Lower lobe of right lung (tissue), 2 donors: ENCODE data around the gene SYNM. TPM values are rescaled to one million over a fixed set of nuclear protein-coding genes. Genes with fewer than 3 reads are reported as not detected.

Source experiments
- ATAC-seq, 2 donors: fragments of 200-7000 bp; cut with Tn5 transposase; one replicate each; pipeline ENCODE4 v1.9.1; 2020 to 2022; ENCODE audit warnings: mild to moderate bottlenecking in 2 of 2, moderate library complexity in 2 of 2
- DNase-seq: peaks from one replicate; pipeline ENCODE4 v3.0.0-alpha.2; 2020
- H3K27ac ChIP-seq: fragments of 200-600 bp; one replicate; pipeline ENCODE4 v1.8.0; 2022
- H3K27me3 ChIP-seq: fragments of 200-600 bp; one replicate; pipeline ENCODE4 v1.8.0; 2022; ENCODE audit warnings: low read depth
- H3K36me3 ChIP-seq: fragments of 200-600 bp; one replicate; pipeline ENCODE4 v1.8.0; 2022; ENCODE audit warnings: mild to moderate bottlenecking
- H3K4me1 ChIP-seq: fragments of 200-600 bp; one replicate; pipeline ENCODE4 v1.8.0; 2022
- H3K4me3 ChIP-seq: fragments of 200-600 bp; one replicate; pipeline ENCODE4 v1.8.0; 2022; ENCODE audit warnings: mild to moderate bottlenecking
- H3K9me3 ChIP-seq: fragments of 200-600 bp; one replicate; pipeline ENCODE4 v1.8.0; 2022
- intact Hi-C: fragments of 100-400 bp; cut with DNase I; formaldehyde crosslinking; loops from one replicate; pipeline ENCODE4 v1.11.0; 2022
- total RNA-seq: library from RNA; stranded (reverse); fragmentation: NEBNext Ultra II Directional; extraction: Animal tissue kit (Norgen Biotek cat#: 25700); gene quantifications from one replicate; pipeline ENCODE4 v1.2.1, GENCODE V29; 2021
- TF ChIP-seq, protein P1 (sequence below): fragments of 200-600 bp; IDR thresholded peaks from one replicate; pipeline ENCODE4 v1.8.0; 2022; ENCODE audit warnings: antibody characterized with exemption, mild to moderate bottlenecking
- donor health status: DM: no; HTN: yes; CAD: no; lungs with severe emphysema.

Gene SYNM
- total RNA-seq, 1 donor from 2014 or later = 26.8 TPM

DNA sequence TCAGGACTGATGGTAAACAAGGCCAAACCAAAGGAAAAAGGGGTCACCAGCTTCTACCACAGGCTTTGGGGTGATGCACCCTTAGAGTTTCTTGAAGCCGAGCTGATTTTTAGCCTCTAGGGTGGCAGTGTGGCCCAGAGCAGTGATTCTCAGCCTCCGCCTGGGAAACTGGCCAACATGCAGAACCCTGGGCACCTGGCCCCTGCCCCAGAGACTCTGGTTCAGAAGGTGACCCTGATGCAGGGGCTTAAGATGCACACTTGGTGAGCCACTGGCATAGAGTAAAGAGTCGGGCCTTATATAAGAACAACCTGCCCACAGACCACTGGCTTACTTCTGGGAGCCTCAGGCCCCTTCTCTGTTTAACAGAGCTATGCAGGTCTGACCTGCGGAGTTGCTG, 44.5 kb downstream of the SYNM start:
- TF ChIP-seq, protein P1, sequence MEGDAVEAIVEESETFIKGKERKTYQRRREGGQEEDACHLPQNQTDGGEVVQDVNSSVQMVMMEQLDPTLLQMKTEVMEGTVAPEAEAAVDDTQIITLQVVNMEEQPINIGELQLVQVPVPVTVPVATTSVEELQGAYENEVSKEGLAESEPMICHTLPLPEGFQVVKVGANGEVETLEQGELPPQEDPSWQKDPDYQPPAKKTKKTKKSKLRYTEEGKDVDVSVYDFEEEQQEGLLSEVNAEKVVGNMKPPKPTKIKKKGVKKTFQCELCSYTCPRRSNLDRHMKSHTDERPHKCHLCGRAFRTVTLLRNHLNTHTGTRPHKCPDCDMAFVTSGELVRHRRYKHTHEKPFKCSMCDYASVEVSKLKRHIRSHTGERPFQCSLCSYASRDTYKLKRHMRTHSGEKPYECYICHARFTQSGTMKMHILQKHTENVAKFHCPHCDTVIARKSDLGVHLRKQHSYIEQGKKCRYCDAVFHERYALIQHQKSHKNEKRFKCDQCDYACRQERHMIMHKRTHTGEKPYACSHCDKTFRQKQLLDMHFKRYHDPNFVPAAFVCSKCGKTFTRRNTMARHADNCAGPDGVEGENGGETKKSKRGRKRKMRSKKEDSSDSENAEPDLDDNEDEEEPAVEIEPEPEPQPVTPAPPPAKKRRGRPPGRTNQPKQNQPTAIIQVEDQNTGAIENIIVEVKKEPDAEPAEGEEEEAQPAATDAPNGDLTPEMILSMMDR = no peak

GRCh38 chr15:99151156-99151555, 46.3 kb downstream of the SYNM start:
- H3K27ac ChIP-seq = no peak overlapping the region
- intact Hi-C loops = no loop called here
- H3K4me1 ChIP-seq = no peaks in the 10 kb centered on the region
- DNase-seq (no peak), ATAC-seq (no peak)
- peaks cover 5% of the 10 kb centered on the region for H3K36me3 ChIP-seq
- H3K27me3 ChIP-seq = no peaks in the 10 kb centered on the region
- TF ChIP-seq, protein P1 = no peak
- H3K9me3 ChIP-seq = no peaks in the 10 kb centered on the region
- no peak overlapping the region for H3K4me3 ChIP-seq

More for the DNA sequence above, 44.5 kb downstream of the SYNM start:
- Histone ChIP-seq H3K36me3 (peaks cover 5% of the 10 kb centered on the region), H3K27ac (no peak overlapping the region), H3K4me1 (no peaks in the 10 kb centered on the region), H3K27me3 (no peaks in the 10 kb centered on the region), H3K4me3 (no peak overlapping the region), H3K9me3 (no peaks in the 10 kb centered on the region)
- no peak for ATAC-seq
- intact Hi-C loops = no loop called here
- no peak for DNase-seq

DNA sequence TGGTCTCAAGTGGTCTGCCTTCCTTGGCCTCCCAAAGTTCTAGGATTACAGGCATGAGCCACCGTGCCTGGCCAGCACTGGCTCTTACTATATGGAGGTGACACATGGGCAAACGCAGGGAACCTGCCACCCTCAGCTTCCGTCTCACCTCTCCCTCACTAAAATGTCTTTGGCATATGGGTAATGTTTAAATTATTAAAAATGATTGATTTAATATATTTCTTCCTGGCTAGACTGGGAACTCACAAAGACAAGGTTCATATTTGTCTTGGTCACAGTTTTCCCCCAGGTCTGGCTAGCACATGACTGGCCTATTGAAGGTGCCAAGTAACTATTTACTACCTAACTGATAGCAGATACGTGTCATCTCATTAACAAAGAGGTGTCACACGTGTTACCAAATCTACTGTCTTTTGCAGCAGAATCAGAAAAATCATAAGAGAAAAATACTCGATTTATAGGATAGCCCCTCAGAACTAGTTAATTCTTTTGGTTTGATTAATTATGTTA, 48.2 kb downstream of the SYNM start:
- no peaks in the 10 kb centered on the region for H3K27me3 ChIP-seq
- intact Hi-C loops = no loop called here
- TF ChIP-seq, protein P1 = no peak
- no peak for ATAC-seq
- no peak for DNase-seq
- no peaks in the 10 kb centered on the region for H3K4me1 ChIP-seq
- no peak overlapping the region for H3K4me3 ChIP-seq
- no peak overlapping the region for H3K27ac ChIP-seq
- peaks cover 5% of the 10 kb centered on the region for H3K36me3 ChIP-seq
- no peaks in the 10 kb centered on the region for H3K9me3 ChIP-seq

GRCh38 chr15:99154271-99154670, 49.4 kb downstream of the SYNM start:
- intact Hi-C loops = no loop called here

DNA sequence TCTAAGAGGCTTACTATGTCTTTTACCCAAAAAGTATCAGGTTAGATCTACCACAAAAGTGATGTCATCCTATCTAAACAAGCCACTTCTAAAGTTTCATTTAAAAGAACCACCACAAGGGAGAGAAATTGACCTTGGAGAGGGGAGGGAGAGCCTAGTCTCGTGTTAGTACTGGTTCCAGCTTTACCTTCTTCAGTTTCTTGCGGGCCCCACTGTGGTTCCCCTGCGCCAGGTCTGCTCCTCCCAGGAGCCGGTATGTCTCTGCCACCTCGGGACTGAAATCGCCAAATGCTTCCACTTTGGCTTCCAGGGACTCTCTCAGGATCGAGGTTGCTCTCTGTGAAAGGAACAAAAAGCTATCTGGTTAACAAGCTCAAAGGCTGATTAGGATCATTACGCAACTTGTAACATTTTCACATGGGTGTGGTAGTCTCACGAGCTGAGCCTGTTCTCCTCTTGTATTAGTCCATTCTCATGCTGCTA, 51.1 kb downstream of the SYNM start:
- ATAC-seq (no peak), DNase-seq (no peak)
- intact Hi-C loops = no loop called here
- Histone ChIP-seq H3K27me3 (no peaks in the 10 kb centered on the region), H3K27ac (no peak overlapping the region), H3K9me3 (no peaks in the 10 kb centered on the region), H3K4me1 (no peaks in the 10 kb centered on the region), H3K36me3 (peaks cover under 1% of the 10 kb centered on the region), H3K4me3 (no peak overlapping the region)
- TF ChIP-seq, protein P1 = no peak

More at GRCh38 chr15:99154271-99154670, 49.4 kb downstream of the SYNM start:
- TF ChIP-seq, protein P1 = no peak
- DNase-seq (no peak), ATAC-seq (no peak)
- Histone ChIP-seq H3K27ac (no peak overlapping the region), H3K4me3 (no peak overlapping the region), H3K36me3 (no peaks in the 10 kb centered on the region), H3K4me1 (no peaks in the 10 kb centered on the region), H3K9me3 (no peaks in the 10 kb centered on the region), H3K27me3 (no peaks in the 10 kb centered on the region)
